ENCODE results near the gene SPATC1L. TPM values are rescaled to one million over a fixed set of nuclear protein-coding genes. Genes with fewer than 3 reads are reported as not detected.

The SPATC1L gene
- total RNA-seq, 4 donors from 2014 or later, result 1.5 to 11.9 (median 3.0) TPM

DNA sequence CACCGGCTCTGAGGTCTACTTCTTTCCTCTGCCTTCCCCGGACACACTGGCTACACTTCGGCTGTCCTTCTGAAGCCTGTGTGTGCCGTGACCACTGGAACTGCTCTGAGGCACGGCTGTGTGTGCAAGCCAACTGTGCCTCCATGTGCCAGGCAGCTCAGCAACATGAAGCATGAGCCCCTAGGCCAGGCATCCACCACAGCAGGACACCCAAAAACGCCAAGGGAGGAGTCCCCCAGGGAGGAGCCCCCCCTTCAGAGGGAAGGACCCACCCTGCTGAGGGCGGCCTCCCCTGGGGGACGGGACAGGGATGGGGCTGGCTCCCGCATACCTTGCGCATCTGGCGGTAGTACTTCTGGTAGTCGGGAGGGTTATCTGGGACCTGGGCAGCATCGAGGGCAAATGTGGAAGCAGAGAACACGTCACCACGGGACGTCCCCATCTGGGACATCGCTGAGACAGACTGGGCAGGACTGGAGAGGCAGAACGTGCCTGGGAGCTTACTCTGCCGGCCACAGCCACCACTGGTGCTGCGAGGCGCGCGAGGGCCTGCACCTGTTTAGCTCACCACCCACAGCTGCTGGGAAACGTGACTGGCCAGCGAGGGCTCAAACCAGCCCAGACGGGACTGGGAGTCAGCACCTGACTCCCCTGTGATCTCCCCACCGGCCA lies 23.8 kb upstream of the SPATC1L start:
- no peak for TF ChIP-seq POLR2A (IDR thresholded peaks at IDR 0.05)
- TF ChIP-seq, protein P1, sequence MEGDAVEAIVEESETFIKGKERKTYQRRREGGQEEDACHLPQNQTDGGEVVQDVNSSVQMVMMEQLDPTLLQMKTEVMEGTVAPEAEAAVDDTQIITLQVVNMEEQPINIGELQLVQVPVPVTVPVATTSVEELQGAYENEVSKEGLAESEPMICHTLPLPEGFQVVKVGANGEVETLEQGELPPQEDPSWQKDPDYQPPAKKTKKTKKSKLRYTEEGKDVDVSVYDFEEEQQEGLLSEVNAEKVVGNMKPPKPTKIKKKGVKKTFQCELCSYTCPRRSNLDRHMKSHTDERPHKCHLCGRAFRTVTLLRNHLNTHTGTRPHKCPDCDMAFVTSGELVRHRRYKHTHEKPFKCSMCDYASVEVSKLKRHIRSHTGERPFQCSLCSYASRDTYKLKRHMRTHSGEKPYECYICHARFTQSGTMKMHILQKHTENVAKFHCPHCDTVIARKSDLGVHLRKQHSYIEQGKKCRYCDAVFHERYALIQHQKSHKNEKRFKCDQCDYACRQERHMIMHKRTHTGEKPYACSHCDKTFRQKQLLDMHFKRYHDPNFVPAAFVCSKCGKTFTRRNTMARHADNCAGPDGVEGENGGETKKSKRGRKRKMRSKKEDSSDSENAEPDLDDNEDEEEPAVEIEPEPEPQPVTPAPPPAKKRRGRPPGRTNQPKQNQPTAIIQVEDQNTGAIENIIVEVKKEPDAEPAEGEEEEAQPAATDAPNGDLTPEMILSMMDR (IDR thresholded peaks at IDR 0.05 in 4 of 5, conservative IDR thresholded peaks at IDR 0.05 in 1 of 5), result no peak
- in situ Hi-C loops (cut with MboI; ENCODE audit: low sequenced_read_pairs in 4 of 4), result no loop called here
- H3K27ac ChIP-seq, result no peak overlapping the region
- H3K36me3 ChIP-seq, result peaks cover 0 to 64% of the 10 kb centered on the region in 2 donors
- H3K27me3 ChIP-seq, result no peaks in the 10 kb centered on the region
- ATAC-seq (no peak), DNase-seq (no peak)
- no peaks in the 10 kb centered on the region for H3K9me3 ChIP-seq
- no peak overlapping the region for H3K4me3 ChIP-seq
- intact Hi-C loops (cut with DNase I; ENCODE audit: low total_unique reads), result no loop called here
- H3K4me1 ChIP-seq, result no peaks in the 10 kb centered on the region

DNA sequence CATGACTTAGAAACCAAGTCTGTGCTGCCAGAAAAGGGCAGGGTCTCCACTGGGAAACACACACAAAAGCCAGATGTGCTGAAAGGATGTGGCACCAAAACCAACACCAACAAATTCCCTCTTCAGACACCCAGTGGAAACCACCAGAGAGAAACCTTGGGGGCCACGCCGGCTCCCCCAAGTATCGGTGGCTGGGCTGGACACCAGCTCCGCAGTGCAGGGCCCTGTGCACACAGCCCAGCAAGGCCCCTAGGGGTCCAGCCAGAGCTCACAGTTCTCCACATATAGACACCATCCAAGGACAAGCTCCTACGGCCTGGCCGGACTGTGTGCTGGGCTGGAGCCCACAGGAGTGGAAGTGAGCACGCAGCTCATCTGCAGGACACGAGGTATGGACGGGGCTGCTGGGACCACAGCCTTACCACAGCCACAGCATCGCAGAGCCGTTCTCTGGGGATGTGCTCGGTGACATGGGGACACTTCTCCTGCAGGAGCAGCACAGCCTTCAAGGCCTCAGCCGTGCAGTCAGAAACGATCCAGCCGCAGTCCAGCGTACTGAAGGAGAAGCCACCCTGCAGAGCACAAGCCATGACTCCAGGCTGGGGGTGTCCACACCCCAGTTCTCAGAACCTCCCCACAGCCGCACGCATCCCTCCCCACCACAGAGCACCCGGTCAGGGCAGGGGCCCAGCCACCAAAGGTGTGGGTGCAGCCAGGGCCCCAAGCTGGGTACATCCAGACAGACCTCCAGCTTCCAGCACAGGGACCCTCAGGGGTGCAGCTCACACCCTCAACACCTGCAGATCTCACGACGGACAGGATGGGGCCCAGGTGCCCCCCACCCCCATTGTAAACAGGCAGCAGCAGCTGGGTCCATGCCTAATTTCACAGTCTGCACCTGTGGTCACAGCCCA lies 23.0 kb upstream of the SPATC1L start:
- intact Hi-C loops (cut with DNase I; ENCODE audit: low total_unique reads), result no loop called here
- in situ Hi-C loops (cut with MboI; ENCODE audit: low sequenced_read_pairs in 4 of 4), result no loop called here
- Histone ChIP-seq H3K4me1 (no peaks in the 10 kb centered on the region), H3K27me3 (no peaks in the 10 kb centered on the region), H3K27ac (no peak overlapping the region), H3K4me3 (no peak overlapping the region), H3K36me3 (peaks cover 0 to 60% of the 10 kb centered on the region in 2 donors), H3K9me3 (no peaks in the 10 kb centered on the region)
- no peak for DNase-seq
- no peak for ATAC-seq
- TF ChIP-seq, protein P1 (IDR thresholded peaks at IDR 0.05 in 4 of 5, conservative IDR thresholded peaks at IDR 0.05 in 1 of 5), result no peak
- TF ChIP-seq POLR2A (IDR thresholded peaks at IDR 0.05), result no peak

DNA sequence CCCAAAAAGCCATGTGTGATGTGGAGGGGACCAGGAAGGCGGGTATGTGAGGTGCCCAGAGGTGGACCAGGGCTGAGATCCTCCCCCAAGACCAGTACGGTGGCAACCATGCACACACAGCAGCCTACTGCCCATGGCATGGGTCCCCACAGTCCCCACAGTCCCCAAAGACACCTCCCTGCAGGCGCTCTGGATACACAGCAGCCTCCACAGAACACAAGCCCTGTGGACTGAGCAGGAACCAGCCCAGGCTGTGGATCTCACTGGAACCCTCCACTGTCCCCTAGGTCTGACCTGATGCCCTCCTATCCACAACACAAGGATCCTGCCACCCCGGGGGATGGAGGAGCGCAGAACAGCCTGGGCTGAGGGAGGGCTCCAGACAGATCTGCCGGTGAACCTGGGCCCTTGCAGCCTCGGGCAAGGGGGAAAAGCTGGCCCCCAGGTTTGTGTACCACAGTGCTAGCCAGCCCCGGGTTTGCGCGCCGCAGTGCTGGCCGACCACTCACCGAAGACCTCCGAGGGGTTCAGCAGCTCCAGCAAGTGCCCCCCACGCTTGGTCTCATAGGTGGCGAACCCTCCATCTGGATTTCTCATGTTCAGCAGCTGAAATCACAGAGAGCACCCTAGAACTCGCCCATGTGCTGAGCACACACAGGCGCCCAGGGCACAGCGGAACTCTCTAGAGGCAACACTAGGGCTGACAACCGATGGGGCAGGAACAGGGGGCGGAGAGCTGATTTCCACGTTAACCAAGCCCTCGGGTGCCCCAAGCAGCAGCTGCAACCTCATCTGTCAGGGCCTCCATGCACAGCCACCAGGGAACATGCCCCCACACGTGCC lies 22.1 kb upstream of the SPATC1L start:
- DNase-seq, result no peak
- H3K27ac ChIP-seq, result no peak overlapping the region
- ATAC-seq, result no peak
- peaks cover 0 to 60% of the 10 kb centered on the region in 2 donors for H3K36me3 ChIP-seq
- TF ChIP-seq POLR2A (IDR thresholded peaks at IDR 0.05), result no peak
- TF ChIP-seq, protein P1 (IDR thresholded peaks at IDR 0.05 in 4 of 5, conservative IDR thresholded peaks at IDR 0.05 in 1 of 5), result no peak
- in situ Hi-C loops (cut with MboI; ENCODE audit: low sequenced_read_pairs in 4 of 4) (no loop called here), intact Hi-C loops (cut with DNase I; ENCODE audit: low total_unique reads) (no loop called here)
- H3K9me3 ChIP-seq, result no peaks in the 10 kb centered on the region
- no peak overlapping the region for H3K4me3 ChIP-seq
- H3K27me3 ChIP-seq, result no peaks in the 10 kb centered on the region
- no peaks in the 10 kb centered on the region for H3K4me1 ChIP-seq

DNA sequence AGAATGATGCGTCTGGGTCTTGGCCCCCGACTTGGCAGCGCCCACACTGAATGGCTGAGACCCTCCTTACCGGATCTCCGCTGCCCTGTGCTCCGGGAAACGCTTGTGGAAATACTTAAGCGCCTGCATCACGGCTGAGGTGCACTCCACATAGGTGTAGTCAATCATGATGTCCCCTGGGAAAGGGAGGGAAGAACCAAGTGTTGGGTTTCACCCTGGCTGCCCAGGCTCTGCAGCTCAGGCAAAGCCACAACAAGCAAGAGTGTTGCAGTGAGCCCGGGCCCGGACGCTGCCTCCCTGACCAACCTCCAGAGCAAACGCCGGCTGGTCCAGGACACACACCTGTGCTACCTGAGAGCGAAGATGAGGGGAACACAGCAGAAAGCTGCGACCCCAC lies 21.5 kb upstream of the SPATC1L start:
- peak in 1 of 2 donors; percentile 8 for DNase-seq
- no peaks in the 10 kb centered on the region for H3K9me3 ChIP-seq
- H3K27ac ChIP-seq, result no peak overlapping the region
- H3K4me3 ChIP-seq, result no peak overlapping the region
- H3K27me3 ChIP-seq, result no peaks in the 10 kb centered on the region
- in situ Hi-C loops (cut with MboI; ENCODE audit: low sequenced_read_pairs in 4 of 4) (no loop called here), intact Hi-C loops (cut with DNase I; ENCODE audit: low total_unique reads) (no loop called here)
- H3K4me1 ChIP-seq, result no peaks in the 10 kb centered on the region
- peaks cover 0 to 59% of the 10 kb centered on the region in 2 donors for H3K36me3 ChIP-seq
- no peak for TF ChIP-seq POLR2A (IDR thresholded peaks at IDR 0.05)
- TF ChIP-seq, protein P1 (IDR thresholded peaks at IDR 0.05 in 4 of 5, conservative IDR thresholded peaks at IDR 0.05 in 1 of 5), result no peak
- no peak for ATAC-seq

All from gastrocnemius medialis (tissue), 4 donors.